ENCODE data around the gene NEU3.
"Not testable (repeated sequence)": the region's sequence is repeated elsewhere in the genome, so short reads cannot be mapped to it uniquely, and the experiment has no call there.

The NEU3 gene

DNA sequence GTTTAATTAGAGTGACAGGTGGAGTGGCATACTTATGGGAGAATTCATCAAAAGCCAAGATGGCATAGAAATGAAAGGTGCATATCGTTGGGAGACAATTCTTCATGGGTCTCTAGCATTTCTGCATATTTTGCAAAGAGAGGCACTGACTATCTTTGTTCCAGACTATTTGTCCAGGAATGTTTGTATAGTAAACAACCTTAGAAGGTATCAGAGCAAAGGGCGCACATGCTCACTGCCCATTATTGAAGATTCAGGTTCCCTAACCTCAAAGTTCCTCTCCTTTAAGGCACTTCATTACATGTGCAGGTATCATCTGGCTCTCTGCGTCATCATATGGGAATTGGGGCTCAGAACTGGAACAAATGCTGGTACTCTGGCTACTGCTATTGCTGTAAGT is 4.7 kb upstream of the NEU3 start:
- DNase-seq (ENCODE audit: low spot score) = no peak

- DNase-seq (ENCODE audit: low spot score) = no peak
These were observed 4.0 kb upstream of the NEU3 start for GRCh38 chr11:74984730-74985129.

- no peak for DNase-seq (ENCODE audit: low spot score)
These were observed 516 bp downstream of the NEU3 start for GRCh38 chr11:74989260-74989638.

DNA sequence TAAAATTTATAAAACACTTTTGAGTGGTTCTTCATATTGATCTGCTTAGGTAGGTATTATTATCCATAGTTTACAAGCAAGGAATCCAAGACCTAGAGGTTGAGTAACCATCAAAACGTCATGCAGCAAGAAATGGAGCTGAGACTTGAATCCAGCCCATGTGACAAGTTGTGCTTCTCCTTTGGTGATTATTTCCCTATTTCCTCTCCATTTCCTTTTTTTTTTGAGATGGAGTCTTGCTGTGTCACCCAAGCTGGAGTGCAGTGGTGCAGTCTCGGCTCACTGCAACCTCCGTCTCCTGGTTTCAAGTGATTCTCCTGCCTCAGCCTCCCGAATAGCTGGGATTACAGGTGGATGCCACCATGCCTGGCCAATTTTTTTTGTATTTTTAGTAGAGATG is 1.4 kb downstream of the NEU3 start:
- DNase-seq (ENCODE audit: low spot score) = not testable (repeated sequence)

GRCh38 chr11:74990941-74991340 is 2.2 kb downstream of the NEU3 start:
- no peak for DNase-seq (ENCODE audit: low spot score)

- DNase-seq (ENCODE audit: low spot score) = no peak
These were observed 4.1 kb downstream of the NEU3 start for GRCh38 chr11:74992852-74993251.

- DNase-seq (ENCODE audit: low spot score) = no peak
These were observed 12.2 kb downstream of the NEU3 start for GRCh38 chr11:75000975-75001354.

DNA sequence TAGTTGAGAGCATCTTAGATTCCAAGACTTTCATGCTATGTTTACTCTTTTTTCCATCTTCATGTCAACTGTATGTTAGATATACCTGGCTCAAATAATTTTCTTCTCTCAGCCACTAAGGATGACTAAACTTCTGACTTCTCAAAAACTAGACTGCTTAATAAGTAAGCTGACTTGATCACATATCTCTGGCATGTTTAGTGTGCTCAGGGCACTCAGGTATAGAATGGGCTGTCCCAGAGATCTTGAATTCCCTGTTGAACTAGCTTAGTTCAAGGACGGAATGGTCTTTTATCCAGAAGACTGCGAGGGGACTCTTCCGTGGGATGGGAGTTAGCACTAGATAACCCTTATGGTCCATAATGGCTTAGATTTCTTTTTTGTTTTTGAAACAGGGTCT is 13.0 kb downstream of the NEU3 start:
- no peak for DNase-seq (ENCODE audit: low spot score)

DNA sequence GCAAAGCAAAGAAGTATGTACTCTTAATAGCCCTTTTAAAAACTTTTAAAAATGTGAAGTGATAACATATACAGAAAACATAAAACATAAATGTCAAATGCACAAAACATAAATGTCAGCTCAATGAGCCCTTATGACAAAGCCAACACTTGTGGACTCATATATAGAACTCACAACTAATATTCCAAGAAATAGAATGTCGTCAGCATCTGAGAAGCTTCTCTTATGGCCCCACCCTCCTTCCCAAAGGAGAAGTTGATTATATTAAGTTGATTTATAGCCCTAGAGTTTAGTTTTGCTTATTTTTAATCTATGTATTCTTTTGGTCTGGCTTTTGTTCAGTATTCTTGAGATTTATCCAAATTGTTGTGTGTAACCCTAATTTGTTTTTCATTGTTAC is 13.8 kb downstream of the NEU3 start:
- no peak for DNase-seq (ENCODE audit: low spot score)

DNA sequence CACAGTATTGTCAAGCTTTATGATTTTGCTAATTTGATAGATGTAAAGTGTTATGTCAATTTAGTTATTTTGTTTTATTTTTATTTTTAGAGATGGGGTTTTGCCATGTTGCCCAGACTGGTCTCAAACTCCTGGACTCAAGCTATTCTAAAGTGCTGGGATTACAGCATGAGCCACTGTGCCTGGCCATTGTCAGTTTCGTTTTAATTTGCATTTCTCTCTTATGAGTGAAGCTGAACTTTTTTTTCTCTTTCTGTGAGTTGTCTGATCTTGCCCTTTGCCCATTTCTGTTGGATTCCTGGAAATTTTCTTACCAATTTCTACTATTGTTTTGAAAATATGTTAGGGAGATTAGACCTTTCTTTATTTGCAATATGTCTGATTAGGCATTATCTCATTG is 15.5 kb downstream of the NEU3 start:
- DNase-seq (ENCODE audit: low spot score) = no peak

DNA sequence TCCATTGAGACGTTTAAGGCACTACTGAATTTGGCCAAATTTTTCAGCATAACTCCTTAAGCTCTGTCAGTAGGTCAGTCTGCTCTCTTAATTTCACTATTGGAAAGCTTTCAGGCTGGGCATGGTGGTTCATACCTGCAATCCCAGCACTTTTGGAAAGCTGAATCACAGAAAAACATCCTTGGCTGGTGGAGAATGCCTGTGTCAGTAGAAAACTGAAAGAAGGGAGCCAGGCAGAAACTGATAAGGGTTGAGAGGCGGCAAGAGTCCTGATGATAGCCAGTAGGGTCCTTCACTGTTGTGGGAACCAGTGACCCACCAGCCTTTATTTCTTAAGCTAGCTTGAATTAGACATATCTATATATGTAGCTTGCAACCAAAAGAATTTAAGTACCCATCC is 22.6 kb downstream of the NEU3 start:
- DNase-seq (ENCODE audit: low spot score) = no peak

- no peak for DNase-seq (ENCODE audit: low spot score)
These were observed 23.1 kb downstream of the NEU3 start for GRCh38 chr11:75011872-75012271.

- no peak for DNase-seq (ENCODE audit: low spot score)
These were observed 24.3 kb downstream of the NEU3 start for GRCh38 chr11:75013051-75013450.

DNA sequence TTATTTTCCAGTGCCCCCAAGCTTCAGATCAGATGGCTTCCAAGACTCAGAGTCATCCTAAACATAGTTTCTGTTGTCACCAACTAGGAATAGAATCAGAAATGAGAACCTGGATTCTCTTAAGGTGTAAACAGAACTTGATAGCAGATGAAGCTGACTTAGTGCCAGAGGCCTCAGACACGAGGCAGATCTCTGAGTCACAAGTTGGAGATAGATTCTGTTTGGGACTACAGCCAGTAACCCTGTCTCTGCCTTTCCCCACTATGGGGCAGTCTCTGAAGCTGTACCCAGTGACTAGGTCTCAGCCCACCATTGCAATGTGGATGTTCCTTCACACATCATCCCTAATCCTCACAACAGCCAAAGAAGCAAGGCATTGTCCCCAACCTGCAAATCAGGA is 25.4 kb downstream of the NEU3 start:
- no peak for DNase-seq (ENCODE audit: low spot score)

GRCh38 chr11:75019200-75019599 is 30.5 kb downstream of the NEU3 start:
- DNase-seq (ENCODE audit: low spot score) = not testable (repeated sequence)

GRCh38 chr11:75020328-75020727 is 31.6 kb downstream of the NEU3 start:
- not testable (repeated sequence) for DNase-seq (ENCODE audit: low spot score)

- no peak for DNase-seq (ENCODE audit: low spot score)
These were observed 33.6 kb downstream of the NEU3 start for GRCh38 chr11:75022296-75022695.

GRCh38 chr11:75022759-75023396 is 34.1 kb downstream of the NEU3 start:
- peak; percentile 78 for DNase-seq (ENCODE audit: low spot score)

GRCh38 chr11:75023446-75024067 is 34.8 kb downstream of the NEU3 start:
- DNase-seq (ENCODE audit: low spot score) = no peak

DNA sequence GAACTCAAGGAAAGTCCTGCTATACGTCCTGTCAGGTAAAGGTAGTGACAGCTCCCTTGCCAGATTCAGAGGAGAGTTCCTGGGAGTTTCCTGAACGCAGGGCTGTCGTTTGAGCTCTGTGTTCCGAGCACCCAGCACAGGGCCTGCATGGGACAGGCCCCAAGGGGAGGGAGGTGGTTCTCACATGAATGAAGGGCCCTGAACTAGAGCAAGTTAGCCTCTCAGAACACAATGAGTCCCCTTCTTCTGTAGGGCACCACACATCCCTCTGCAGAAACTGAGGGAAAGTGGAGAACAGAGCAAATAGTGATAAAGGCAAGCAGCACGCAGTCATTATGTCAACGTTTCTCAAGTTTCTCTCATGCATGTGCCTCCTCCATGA is 35.3 kb downstream of the NEU3 start:
- DNase-seq (ENCODE audit: low spot score) = no peak

DNA sequence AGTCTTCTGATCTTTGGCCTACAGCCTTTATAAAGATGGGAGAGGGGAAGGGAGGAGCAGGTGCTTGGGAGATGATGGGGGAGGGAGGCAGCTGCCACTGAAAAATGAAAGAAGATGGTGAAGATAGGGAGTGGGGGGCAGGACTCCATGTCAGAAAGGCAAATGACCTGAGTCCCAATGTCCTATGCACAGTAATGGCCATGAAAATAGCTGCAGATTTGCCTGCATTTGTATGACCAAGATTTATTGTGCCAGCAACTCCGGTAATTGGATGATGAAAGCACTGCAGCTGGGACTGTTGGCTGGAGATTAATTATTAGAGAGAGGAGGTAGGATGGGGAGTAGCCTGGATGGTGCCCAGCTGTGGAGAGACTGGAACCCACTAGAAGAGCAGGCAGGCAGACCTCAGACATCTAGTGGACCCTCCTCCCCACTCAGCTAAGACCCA is 36.1 kb downstream of the NEU3 start:
- DNase-seq (ENCODE audit: low spot score) = no peak

DNA sequence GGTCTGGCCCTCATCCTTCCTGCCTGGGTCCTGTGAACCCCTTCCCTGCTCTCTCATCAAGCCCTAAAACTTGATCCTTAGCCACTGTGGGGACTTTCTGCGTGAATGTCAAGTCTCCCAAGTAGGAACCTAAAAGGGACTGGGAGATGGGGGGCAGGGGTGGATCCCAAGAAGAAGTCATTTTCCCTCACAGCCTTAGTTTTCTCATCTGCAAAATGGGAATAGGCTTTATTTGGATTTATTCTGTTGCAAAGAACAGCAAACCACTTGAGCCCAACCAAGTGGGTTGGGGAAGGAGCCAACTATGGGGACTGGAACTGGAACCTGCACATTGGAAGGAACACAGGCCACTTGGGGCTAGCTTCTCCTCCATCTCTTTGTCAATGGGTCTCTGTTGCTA is 36.8 kb downstream of the NEU3 start:
- DNase-seq (ENCODE audit: low spot score) = no peak

GRCh38 chr11:75028321-75028720 is 39.6 kb downstream of the NEU3 start:
- no peak for DNase-seq (ENCODE audit: low spot score)

GRCh38 chr11:75028724-75029123 is 40.0 kb downstream of the NEU3 start:
- no peak for DNase-seq (ENCODE audit: low spot score)

Measured in HuH-7 (cell line).